Progenitor cell of endocrine pancreas (in vitro differentiated cells): ENCODE data around the gene ZDHHC1. TPM values are rescaled to one million over a fixed set of nuclear protein-coding genes. Genes with fewer than 3 reads are reported as not detected.
"Not testable (repeated sequence)": the region's sequence is repeated elsewhere in the genome, so short reads cannot be mapped to it uniquely, and the experiment has no call there.

Source experiments
- DNase-seq: peaks from one replicate; pipeline ENCODE4 v3.0.0; 2021; ENCODE audit warnings: low spot score; ENCODE audit not compliant: unreplicated experiment
- H3K27ac Mint-ChIP-seq: 2 replicates; pipeline ENCODE4 v1.8.0; 2021; ENCODE audit warnings: mild to moderate bottlenecking, moderate library complexity, mixed read lengths
- H3K27me3 Mint-ChIP-seq: 2 replicates; pipeline ENCODE4 v1.8.0; 2021; ENCODE audit warnings: mixed read lengths
- H3K36me3 Mint-ChIP-seq: 2 replicates; pipeline ENCODE4 v1.8.0; 2022; ENCODE audit warnings: mixed read lengths; ENCODE audit not compliant: insufficient read depth
- H3K4me1 Mint-ChIP-seq: 2 replicates; pipeline ENCODE4 v1.8.0; 2021; ENCODE audit warnings: low read depth, mixed read lengths
- H3K4me3 Mint-ChIP-seq: 2 replicates; pipeline ENCODE4 v1.8.0; 2021; ENCODE audit warnings: low read depth, mild to moderate bottlenecking, moderate library complexity, mixed read lengths
- H3K9me3 Mint-ChIP-seq: 2 replicates; pipeline ENCODE4 v1.8.0; 2021; ENCODE audit warnings: low read depth, mixed read lengths
- CTCF ChIP-seq: fragments of 200-600 bp; sonication (generic); IDR thresholded peaks from one replicate; pipeline ENCODE4 v1.5.0; 2021; ENCODE audit warnings: antibody characterized with exemption, mild to moderate bottlenecking; ENCODE audit not compliant: unreplicated experiment
- total RNA-seq: library from RNA; stranded (reverse); gene quantifications from 2 replicates; pipeline ENCODE4 v1.2.1, GENCODE V29; 2021

ZDHHC1 gene
- total RNA-seq, 1 donor from 2014 or later: 16.5 TPM

DNA sequence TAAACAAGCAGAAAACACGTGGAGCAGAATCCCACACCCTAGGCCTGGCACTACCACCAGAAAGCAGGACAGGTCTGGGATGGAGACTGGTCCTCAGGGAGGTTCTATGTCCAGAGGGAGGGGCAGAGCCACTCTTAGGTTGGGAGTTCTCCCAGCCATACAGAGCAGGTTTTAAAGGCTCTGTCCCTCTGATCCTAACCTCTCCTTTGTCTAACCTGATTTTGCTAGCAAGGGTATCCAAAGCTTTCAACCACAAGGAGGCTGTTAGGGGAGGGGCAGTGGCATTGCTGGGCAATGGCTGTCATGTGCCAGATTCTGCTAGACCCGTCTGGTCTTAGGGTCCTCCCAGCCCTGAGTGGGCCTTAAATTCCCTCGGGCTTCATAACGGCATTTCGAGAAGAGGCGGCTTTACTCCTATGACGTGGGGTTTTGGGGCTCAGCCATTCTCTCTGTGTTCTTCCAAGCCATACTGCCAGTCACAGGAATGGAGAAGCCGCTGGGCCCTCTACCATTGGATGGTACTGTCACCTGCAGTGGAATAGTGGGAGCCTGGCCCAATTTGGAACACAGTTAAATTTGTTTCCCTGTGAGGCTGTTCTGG is 28.7 kb downstream of the ZDHHC1 start:
- no peak for DNase-seq
- Mint-ChIP-seq H3K4me3 (no peak overlapping the region), H3K36me3 (peaks cover 1% of the 10 kb centered on the region), H3K4me1 (peaks cover 3% of the 10 kb centered on the region), H3K27ac (no peak overlapping the region), H3K9me3 (no peaks in the 10 kb centered on the region), H3K27me3 (peaks cover 33% of the 10 kb centered on the region)
- TF ChIP-seq CTCF: no peak

DNA sequence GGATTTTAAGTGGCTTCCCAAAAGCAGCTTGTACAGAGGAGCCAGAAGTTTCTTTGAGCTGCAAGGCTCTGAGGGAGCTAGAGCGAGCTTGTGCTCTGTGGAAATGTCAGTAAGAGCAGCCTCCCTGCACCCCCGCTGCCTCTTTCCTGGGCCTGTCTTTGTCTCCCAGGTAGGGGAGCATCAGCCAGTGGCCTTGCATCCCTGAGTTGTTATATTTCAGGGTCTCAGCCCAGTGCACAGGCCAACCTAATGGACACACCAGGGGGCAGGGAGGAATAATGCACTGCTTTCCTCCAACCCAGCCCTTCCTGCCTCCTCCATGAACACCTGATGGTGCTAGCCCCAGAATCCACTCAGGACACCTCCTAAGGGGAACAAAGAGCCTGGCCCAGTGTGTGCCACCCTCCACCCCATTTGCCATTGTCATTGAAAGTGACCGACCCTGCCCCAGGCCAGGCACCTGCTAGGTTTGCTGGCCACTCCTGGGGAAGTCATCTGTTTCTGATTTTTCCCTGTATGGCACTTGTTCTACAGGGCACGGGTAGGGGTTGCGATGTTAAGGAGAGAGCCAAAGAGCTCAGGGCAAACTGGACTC is 29.3 kb downstream of the ZDHHC1 start:
- H3K27ac Mint-ChIP-seq: no peak overlapping the region
- no peak for TF ChIP-seq CTCF

DNA sequence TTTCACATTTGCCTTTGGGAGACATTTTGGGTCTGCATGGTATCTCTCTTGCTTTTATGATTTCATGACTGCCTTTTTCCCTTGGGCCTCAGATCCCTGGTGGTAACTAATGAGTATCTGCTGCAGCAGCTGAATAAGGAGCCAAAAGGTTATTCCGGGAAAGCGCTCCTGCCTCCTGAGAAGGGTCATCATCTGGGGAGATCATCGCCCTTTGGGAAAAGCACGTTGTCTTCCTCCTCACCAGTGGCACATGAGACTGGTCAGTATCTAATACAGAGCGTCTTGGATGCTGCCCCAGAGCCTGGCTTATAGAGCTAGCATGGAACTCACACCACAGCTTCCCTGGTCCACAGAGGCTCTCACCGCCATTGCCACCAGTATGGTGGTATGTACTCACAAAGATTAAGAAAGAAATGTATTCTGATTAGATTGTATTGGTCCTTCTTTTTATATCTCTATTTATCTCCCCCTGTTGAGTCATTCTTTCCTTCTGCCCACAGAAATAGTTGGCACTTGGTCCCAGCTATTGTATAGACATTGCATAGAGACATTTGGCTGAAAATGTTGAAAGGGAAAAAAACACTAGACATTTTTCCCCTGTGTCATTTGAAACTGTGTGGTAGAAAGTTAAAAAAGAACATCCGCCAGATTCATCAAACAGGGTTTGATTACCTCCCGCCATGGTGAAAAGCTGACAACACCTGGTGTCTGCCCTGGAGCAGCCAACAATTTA is 31.3 kb downstream of the ZDHHC1 start:
- no peak for TF ChIP-seq CTCF
- DNase-seq: no peak
- no peak overlapping the region for H3K4me3 Mint-ChIP-seq
- peaks cover 1% of the 10 kb centered on the region for H3K36me3 Mint-ChIP-seq
- H3K9me3 Mint-ChIP-seq: no peaks in the 10 kb centered on the region
- no peaks in the 10 kb centered on the region for H3K4me1 Mint-ChIP-seq
- peaks cover 23% of the 10 kb centered on the region for H3K27me3 Mint-ChIP-seq
- H3K27ac Mint-ChIP-seq: no peak overlapping the region

More for the DNA sequence above, 29.3 kb downstream of the ZDHHC1 start:
- H3K9me3 Mint-ChIP-seq: no peaks in the 10 kb centered on the region
- H3K36me3 Mint-ChIP-seq: peaks cover 1% of the 10 kb centered on the region
- no peaks in the 10 kb centered on the region for H3K4me1 Mint-ChIP-seq
- no peak for DNase-seq
- H3K4me3 Mint-ChIP-seq: no peak overlapping the region
- H3K27me3 Mint-ChIP-seq: peaks cover 29% of the 10 kb centered on the region

- Mint-ChIP-seq H3K9me3 (no peaks in the 10 kb centered on the region), H3K4me1 (peaks cover 4% of the 10 kb centered on the region), H3K4me3 (no peak overlapping the region), H3K27ac (no peak overlapping the region), H3K27me3 (peaks cover 19% of the 10 kb centered on the region), H3K36me3 (no peaks in the 10 kb centered on the region)
- no peak for DNase-seq
- TF ChIP-seq CTCF: no peak
Observed at GRCh38 chr16:67383284-67383683, 33.0 kb downstream of the ZDHHC1 start.

- Mint-ChIP-seq H3K27ac (no peak overlapping the region), H3K4me1 (peaks cover 12% of the 10 kb centered on the region), H3K27me3 (peaks cover 3% of the 10 kb centered on the region), H3K36me3 (no peaks in the 10 kb centered on the region), H3K4me3 (no peak overlapping the region), H3K9me3 (no peaks in the 10 kb centered on the region)
- TF ChIP-seq CTCF: no peak
- no peak for DNase-seq
Observed at GRCh38 chr16:67378642-67379041, 37.6 kb downstream of the ZDHHC1 start.

GRCh38 chr16:67376012-67376411 is 40.3 kb downstream of the ZDHHC1 start:
- H3K9me3 Mint-ChIP-seq, H3K36me3 Mint-ChIP-seq, H3K27ac Mint-ChIP-seq, H3K27me3 Mint-ChIP-seq, DNase-seq, H3K4me3 Mint-ChIP-seq: not testable (repeated sequence)
- H3K4me1 Mint-ChIP-seq: peaks cover 12% of the 10 kb centered on the region
